Gastroesophageal sphincter (tissue), 3 donors: Measurements from ENCODE around the gene ENOX1.

ENCODE experiments used
- CTCF ChIP-seq, 4 experiments: fragments of 200-600 bp in 2 of 4; fragments of 450-650 bp in 2 of 4; sonication (generic) in 1 of 4; IDR thresholded peaks; one replicate each; pipeline ENCODE4 v1.5.1; 2017 to 2019; ENCODE audit warnings: antibody characterized with exemption in 4 of 4, mild to moderate bottlenecking in 2 of 4, moderate library complexity in 2 of 4
- POLR2A ChIP-seq, 2 donors: fragments of 450-650 bp; IDR thresholded peaks; one replicate each; pipeline ENCODE4 v1.6.1; 2017; ENCODE audit warnings: antibody characterized with exemption in 2 of 2, mild to moderate bottlenecking in 2 of 2, moderate library complexity in 1 of 2

DNA sequence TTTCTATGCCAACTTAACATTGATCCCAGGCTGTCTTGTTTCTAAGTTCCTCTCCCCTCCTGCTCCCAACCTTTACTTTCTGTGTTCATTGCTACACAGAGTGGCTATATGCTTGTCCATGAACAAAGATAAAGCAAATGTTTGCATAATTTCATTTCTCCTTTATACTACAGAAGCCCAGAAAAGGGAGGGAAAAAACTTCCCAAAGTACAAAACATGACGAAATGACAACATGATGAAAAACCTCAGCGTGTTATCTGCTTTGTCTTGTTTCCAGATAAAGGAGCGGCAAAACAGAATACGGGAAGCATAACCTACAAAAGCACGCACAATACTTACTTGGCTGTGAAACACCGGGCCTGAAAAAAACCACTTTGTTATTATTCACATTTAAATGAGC, 426.6 kb downstream of the ENOX1 start:
- no peak for TF ChIP-seq CTCF (IDR thresholded peaks at IDR 0.05)
- TF ChIP-seq POLR2A (IDR thresholded peaks at IDR 0.05) = no peak
